Calu3 (cell line): ENCODE data around the gene NOXA1. TPM values are rescaled to one million over a fixed set of nuclear protein-coding genes. Genes with fewer than 3 reads are reported as not detected.

Source experiments
- BruUV-seq: library from RNA; stranded (reverse); fragments of 400-500 nt; replicated peaks from 2 replicates; lab custom pipeline; 2021; lab: Mats Ljungman, UMichigan
- CTCF ChIA-PET: fragments of 300-600 bp; sonication (Branson Sonifier 250); formaldehyde crosslinking; loops from one replicate; lab custom pipeline; 2022; ENCODE audit warnings: antibody characterized with exemption; lab: Charles Lee
- DNase-seq: peaks from one replicate; pipeline ENCODE4 v3.0.0; 2022
- H3K27ac Mint-ChIP-seq: one replicate; pipeline ENCODE4 v1.8.0; 2022; ENCODE audit warnings: mixed read lengths; ENCODE audit not compliant: unreplicated experiment
- H3K27me3 Mint-ChIP-seq: one replicate; pipeline ENCODE4 v1.8.0; 2022; ENCODE audit warnings: mixed read lengths; ENCODE audit not compliant: unreplicated experiment
- H3K36me3 Mint-ChIP-seq: one replicate; pipeline ENCODE4 v1.8.0; 2022; ENCODE audit warnings: mild to moderate bottlenecking, moderate library complexity, mixed read lengths; ENCODE audit not compliant: insufficient read depth, unreplicated experiment
- H3K4me1 Mint-ChIP-seq: one replicate; pipeline ENCODE4 v1.8.0; 2022; ENCODE audit warnings: mild to moderate bottlenecking, low read depth, mixed read lengths; ENCODE audit not compliant: unreplicated experiment
- H3K4me3 Mint-ChIP-seq: one replicate; pipeline ENCODE4 v1.8.0; 2022; ENCODE audit warnings: mild to moderate bottlenecking, low read depth, moderate library complexity, mixed read lengths; ENCODE audit not compliant: unreplicated experiment
- H3K9me3 Mint-ChIP-seq: one replicate; pipeline ENCODE4 v1.8.0; 2022; ENCODE audit warnings: low read depth, mixed read lengths; ENCODE audit not compliant: unreplicated experiment
- CTCF ChIP-seq: fragments of 200-600 bp; IDR thresholded peaks from one replicate; pipeline ENCODE4 v1.8.0; 2022; ENCODE audit warnings: antibody characterized with exemption; ENCODE audit not compliant: unreplicated experiment
- intact Hi-C: fragments of 100-400 bp; cut with micrococcal nuclease; formaldehyde crosslinking; loops from one replicate; pipeline ENCODE4 v1.10.0; 2022; ENCODE audit not compliant: unreplicated experiment
- total RNA-seq: library from RNA; stranded (reverse); gene quantifications from 2 replicates; pipeline ENCODE4 v1.2.3, GENCODE V29; 2022

Gene NOXA1
- total RNA-seq, 1 experiment from 2014 or later: 12.3 TPM

DNA sequence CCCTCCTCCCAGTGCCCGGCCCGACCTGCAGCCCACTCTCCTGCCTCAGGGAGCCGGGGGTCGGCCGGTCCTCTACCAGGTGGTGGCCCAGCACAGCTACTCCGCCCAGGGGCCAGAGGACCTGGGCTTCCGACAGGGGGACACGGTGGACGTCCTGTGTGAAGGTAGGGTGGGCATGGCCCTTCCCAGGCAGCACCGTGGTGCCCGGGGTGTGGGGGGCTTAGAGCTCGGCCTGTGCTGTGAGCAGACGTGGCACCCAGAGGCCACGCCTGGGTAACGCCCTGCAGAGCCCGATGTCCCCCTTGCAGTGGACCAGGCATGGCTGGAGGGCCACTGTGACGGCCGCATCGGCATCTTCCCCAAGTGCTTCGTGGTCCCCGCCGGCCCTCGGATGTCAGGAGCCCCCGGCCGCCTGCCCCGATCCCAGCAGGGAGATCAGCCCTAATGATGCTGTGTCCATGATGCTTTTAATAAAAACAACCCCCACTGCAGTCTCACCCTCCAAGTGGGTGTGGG, 10.8 kb downstream of the NOXA1 start:
- Mint-ChIP-seq H3K4me1 (no peaks in the 10 kb centered on the region), H3K27me3 (no peaks in the 10 kb centered on the region), H3K4me3 (no peak overlapping the region), H3K36me3 (peaks cover 10% of the 10 kb centered on the region), H3K9me3 (no peaks in the 10 kb centered on the region), H3K27ac (no peak overlapping the region)
- no peak for DNase-seq
- no TSS peak for BruUV-seq
- intact Hi-C loops: no loop called here
- CTCF ChIA-PET: no interaction called here
- TF ChIP-seq CTCF: no peak

GRCh38 chr9:137434498-137435380, 11.5 kb downstream of the NOXA1 start:
- Mint-ChIP-seq H3K9me3 (no peaks in the 10 kb centered on the region), H3K36me3 (peaks cover 10% of the 10 kb centered on the region), H3K27me3 (no peaks in the 10 kb centered on the region), H3K4me3 (no peak overlapping the region), H3K4me1 (peaks cover 6% of the 10 kb centered on the region), H3K27ac (no peak overlapping the region)
- intact Hi-C loops: no loop called here
- BruUV-seq: no TSS peak
- no peak for DNase-seq
- CTCF ChIA-PET: interaction anchor here (0.6 kb wide), 1 partner anchor 57 kb away, joined by 5 read pairs; no protein-coding TSS in a partner anchor
- no peak for TF ChIP-seq CTCF

DNA sequence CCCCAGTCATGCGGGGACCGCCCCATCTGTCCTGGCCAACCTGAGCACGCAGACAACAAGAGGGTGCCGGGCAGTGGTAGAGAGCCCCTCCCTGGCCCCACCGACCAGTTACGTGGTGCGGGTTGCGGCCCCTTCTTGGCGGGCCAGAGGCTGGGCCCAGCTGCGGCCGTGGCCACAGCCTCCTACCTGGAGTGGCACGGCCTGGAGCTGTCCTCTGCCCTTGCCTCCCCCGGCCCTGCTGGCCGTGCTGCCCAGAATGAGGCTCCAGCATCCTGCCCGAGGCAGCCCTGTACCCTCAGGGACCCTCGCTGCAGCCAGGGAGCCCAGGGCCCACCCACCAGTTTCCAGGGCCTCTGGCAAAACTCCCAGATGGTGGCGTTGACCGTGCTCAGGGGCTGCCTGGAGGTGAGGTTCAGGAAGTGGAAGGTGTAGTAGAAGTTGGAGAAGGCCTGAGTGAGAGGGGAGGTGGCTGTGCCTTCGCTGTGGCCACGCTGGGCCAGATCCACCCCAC, 12.2 kb downstream of the NOXA1 start:
- Mint-ChIP-seq H3K27ac (no peak overlapping the region), H3K27me3 (no peaks in the 10 kb centered on the region), H3K4me3 (peak overlapping the region; percentile 34), H3K4me1 (peaks cover 6% of the 10 kb centered on the region), H3K9me3 (no peaks in the 10 kb centered on the region), H3K36me3 (peaks cover 10% of the 10 kb centered on the region)
- CTCF ChIA-PET: no interaction called here
- BruUV-seq: no TSS peak
- TF ChIP-seq CTCF: no peak
- intact Hi-C loops: no loop called here
- no peak for DNase-seq

DNA sequence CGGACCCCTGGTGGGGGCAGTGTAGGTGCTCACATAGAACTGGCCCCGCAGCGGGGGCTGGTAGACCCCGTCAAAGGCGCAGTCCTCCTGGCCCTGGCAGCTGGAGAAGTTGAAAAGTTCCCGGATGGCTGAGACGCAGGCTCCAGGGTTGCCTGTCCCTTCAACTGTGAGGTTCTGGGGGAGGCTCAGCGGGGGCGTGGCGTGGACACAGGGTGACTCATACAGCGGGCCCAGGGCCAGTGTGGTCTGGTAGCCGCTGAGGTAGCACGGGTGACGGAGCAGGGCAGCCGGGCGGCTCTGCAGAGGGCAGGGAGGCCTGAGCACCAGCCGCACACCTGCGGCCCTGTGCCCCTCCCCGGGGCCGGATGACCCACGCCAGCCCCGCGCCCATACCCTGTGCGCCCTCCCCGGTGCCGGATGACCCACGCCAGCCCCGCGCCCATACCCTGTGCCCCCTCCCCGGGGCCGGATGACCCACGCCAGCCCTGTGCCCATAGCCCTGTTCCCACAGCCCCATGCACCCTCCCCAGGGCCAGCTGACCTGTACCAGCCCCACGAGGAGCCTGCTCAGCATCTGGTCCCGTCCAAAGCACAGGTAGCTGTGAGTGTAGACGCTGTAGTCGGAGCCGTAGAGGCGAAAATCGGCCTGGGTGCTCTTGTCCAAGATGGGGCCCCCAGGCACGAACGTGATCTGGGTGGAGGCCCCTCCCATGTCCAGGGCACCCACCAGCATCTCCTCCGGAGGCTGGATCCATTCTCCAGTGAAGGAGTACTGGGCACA, 13.0 kb downstream of the NOXA1 start:
- H3K27me3 Mint-ChIP-seq: no peaks in the 10 kb centered on the region
- CTCF ChIA-PET: no interaction called here
- intact Hi-C loops: no loop called here
- H3K9me3 Mint-ChIP-seq: no peaks in the 10 kb centered on the region
- H3K27ac Mint-ChIP-seq: no peak overlapping the region
- BruUV-seq: no TSS peak
- peak; percentile 89 for DNase-seq
- H3K36me3 Mint-ChIP-seq: peaks cover 10% of the 10 kb centered on the region
- no peak for TF ChIP-seq CTCF
- peaks cover 6% of the 10 kb centered on the region for H3K4me1 Mint-ChIP-seq
- H3K4me3 Mint-ChIP-seq: peak overlapping the region; percentile 34
